OCI-LY1 (cell line): ENCODE results near the gene CDH13.

ENCODE experiments used
- H2AFZ ChIP-seq: fragments of 200-600 bp; sonication (generic), shearing (Covaris generic); 2 replicates; pipeline ENCODE4 v1.6.0; 2014; ENCODE audit warnings: antibody characterized with exemption, mild to moderate bottlenecking, low read length
- H3F3A ChIP-seq: fragments of 200-600 bp; sonication (generic), shearing (Covaris generic); 2 replicates; pipeline ENCODE4 v1.6.0; 2014; ENCODE audit warnings: mild to moderate bottlenecking, antibody characterized with exemption, low read length, moderate library complexity; ENCODE audit not compliant: insufficient read depth
- H3K27ac ChIP-seq: fragments of 200-600 bp; sonication (generic); 2 replicates; pipeline ENCODE4 v1.5.1; 2014; ENCODE audit warnings: low read length, mixed run types, mild to moderate bottlenecking, low read depth; ENCODE audit not compliant: poor library complexity, severe bottlenecking
- H3K27me3 ChIP-seq: fragments of 200-600 bp; sonication (generic); 2 replicates; pipeline ENCODE4 v1.6.0; 2014; ENCODE audit warnings: antibody characterized with exemption, mild to moderate bottlenecking, low read length, moderate library complexity; ENCODE audit not compliant: insufficient read depth
- H3K36me3 ChIP-seq: fragments of 200-600 bp; sonication (generic); 2 replicates; pipeline ENCODE4 v1.6.1; 2014; ENCODE audit warnings: mild to moderate bottlenecking, antibody characterized with exemption, low read length, moderate library complexity, mixed read lengths; ENCODE audit not compliant: insufficient read depth
- H3K4me1 ChIP-seq: fragments of 200-600 bp; sonication (generic); 2 replicates; pipeline ENCODE4 v1.5.1; 2014; ENCODE audit warnings: mild to moderate bottlenecking, low read length, moderate library complexity; ENCODE audit not compliant: insufficient read depth, severe bottlenecking
- H3K4me2 ChIP-seq: fragments of 200-600 bp; sonication (generic), shearing (Covaris generic); 2 replicates; pipeline ENCODE4 v1.6.1; 2014; ENCODE audit warnings: low read length
- H3K4me3 ChIP-seq: fragments of 200-600 bp; sonication (generic); 2 replicates; pipeline ENCODE4 v1.5.1; 2014; ENCODE audit warnings: low read length, low read depth, mild to moderate bottlenecking, mixed read lengths; ENCODE audit not compliant: poor library complexity, severe bottlenecking
- H3K79me2 ChIP-seq: fragments of 200-600 bp; shearing (Covaris generic); 2 replicates; pipeline ENCODE4 v1.6.1; 2016; ENCODE audit warnings: mixed run types, low read length, mixed read lengths; ENCODE audit not compliant: insufficient read depth
- H3K9ac ChIP-seq: fragments of 200-600 bp; sonication (generic), shearing (Covaris generic); 2 replicates; pipeline ENCODE4 v1.6.1; 2014; ENCODE audit warnings: mild to moderate bottlenecking, low read length, mixed read lengths
- H3K9me2 ChIP-seq: fragments of 200-600 bp; sonication (generic), shearing (Covaris generic); 2 replicates; pipeline ENCODE4 v1.6.1; 2014; ENCODE audit warnings: low read depth, mild to moderate bottlenecking, low read length, mixed read lengths
- H3K9me3 ChIP-seq: fragments of 200-600 bp; shearing (Covaris generic); 2 replicates; pipeline ENCODE4 v1.6.1; 2014; ENCODE audit warnings: low read length, mixed read lengths
- H4K20me1 ChIP-seq: fragments of 200-600 bp; sonication (generic), shearing (Covaris generic); 2 replicates; pipeline ENCODE4 v1.6.0; 2016; ENCODE audit warnings: mild to moderate bottlenecking, low read length; ENCODE audit not compliant: insufficient read depth
- CTCF ChIP-seq: fragments of 200-600 bp; sonication (generic), shearing (Covaris generic); IDR thresholded peaks from 2 replicates; pipeline ENCODE4 v1.5.1; 2017; ENCODE audit warnings: mild to moderate bottlenecking, antibody characterized with exemption, low read length, moderate library complexity, mixed read lengths
- EZH2 ChIP-seq: fragments of 200-600 bp; sonication (generic), shearing (Covaris generic); IDR thresholded peaks from 2 replicates; pipeline ENCODE4 v1.8.0; 2017; ENCODE audit warnings: borderline replicate concordance, mixed run types, mild to moderate bottlenecking, antibody characterized with exemption, low read length, moderate library complexity, mixed read lengths

Gene CDH13

DNA sequence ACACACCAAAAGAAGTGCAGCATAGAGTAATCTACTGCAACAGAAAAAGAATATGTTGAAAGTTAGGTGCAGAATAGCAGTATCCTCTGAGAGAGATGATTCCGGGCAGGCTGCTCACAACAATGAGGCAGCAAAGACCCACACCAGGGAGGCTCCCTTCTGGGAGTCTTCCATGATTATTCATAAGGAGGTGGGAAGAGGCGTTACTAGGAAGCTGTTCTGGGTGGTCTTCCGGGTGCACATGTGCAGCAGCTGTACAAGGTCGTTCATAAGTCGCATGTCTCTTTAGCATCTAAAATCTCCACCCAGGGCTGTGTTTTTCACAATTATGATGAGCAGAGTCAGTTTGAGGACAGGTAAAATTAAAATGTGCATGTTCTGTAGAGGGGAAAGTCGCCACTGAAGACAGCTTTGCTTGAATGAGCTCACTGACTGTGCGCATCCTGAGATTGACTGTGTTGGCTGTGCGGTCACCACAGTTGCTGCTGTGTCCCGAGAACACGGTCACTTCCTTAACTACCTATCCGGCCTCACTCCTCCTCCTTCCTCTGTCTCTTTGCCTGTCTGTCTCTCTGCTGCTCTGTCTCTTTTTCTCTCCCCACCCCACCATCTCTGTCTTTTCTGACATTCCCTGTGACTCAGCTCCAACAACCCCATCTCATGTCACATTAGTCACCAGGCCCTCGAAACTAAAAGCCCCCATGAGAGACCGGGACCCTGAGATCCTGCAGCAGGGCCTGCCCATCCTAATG lies 1055.5 kb downstream of the CDH13 start:
- Histone ChIP-seq H3K9ac (no peak overlapping the region), H3K4me3 (no peak overlapping the region), H3F3A (no peaks in the 10 kb centered on the region)

DNA sequence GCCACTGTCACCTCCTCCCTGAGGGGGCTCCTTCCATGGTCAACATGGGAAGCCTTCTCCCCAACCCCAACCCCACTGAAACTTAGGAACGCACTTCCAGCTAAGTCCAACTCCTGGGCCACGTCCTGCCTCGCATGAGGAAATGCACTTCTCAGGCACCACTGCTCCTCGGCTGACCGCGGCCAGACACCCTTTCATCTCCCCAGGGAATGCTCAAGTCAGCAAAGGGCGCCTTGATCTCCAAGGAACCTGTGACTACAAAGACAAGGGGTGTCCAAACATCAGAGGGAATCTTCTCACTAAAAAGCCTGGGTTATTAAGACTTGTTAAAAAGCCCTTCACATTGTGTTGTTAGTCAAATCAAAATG lies 1056.1 kb downstream of the CDH13 start:
- Histone ChIP-seq H3K27me3 (no peaks in the 10 kb centered on the region), H3K4me3 (no peak overlapping the region), H3K79me2 (no peaks in the 10 kb centered on the region), H3K9me2 (no peaks in the 10 kb centered on the region), H3K9ac (no peak overlapping the region), H3K27ac (no peak overlapping the region), H3K9me3 (no peaks in the 10 kb centered on the region), H3K4me2 (no peak overlapping the region), H3K4me1 (no peaks in the 10 kb centered on the region), H4K20me1 (no peaks in the 10 kb centered on the region), H3K36me3 (no peaks in the 10 kb centered on the region), H3F3A (no peaks in the 10 kb centered on the region), H2AFZ (no peak overlapping the region)
- no peak for TF ChIP-seq EZH2

More for the DNA sequence above, 1055.5 kb downstream of the CDH13 start:
- H3K79me2 ChIP-seq = no peaks in the 10 kb centered on the region
- H3K4me1 ChIP-seq = no peaks in the 10 kb centered on the region
- H3K9me3 ChIP-seq = no peaks in the 10 kb centered on the region
- no peaks in the 10 kb centered on the region for H3K9me2 ChIP-seq
- H3K27me3 ChIP-seq = no peaks in the 10 kb centered on the region
- H2AFZ ChIP-seq = no peak overlapping the region
- no peak overlapping the region for H3K27ac ChIP-seq
- TF ChIP-seq EZH2 (no peak), CTCF (no peak)
- no peaks in the 10 kb centered on the region for H4K20me1 ChIP-seq
- H3K36me3 ChIP-seq = no peaks in the 10 kb centered on the region
- no peak overlapping the region for H3K4me2 ChIP-seq

- Histone ChIP-seq H4K20me1 (no peaks in the 10 kb centered on the region), H3K27me3 (no peaks in the 10 kb centered on the region), H3K9ac (no peak overlapping the region), H3F3A (no peaks in the 10 kb centered on the region), H3K79me2 (no peaks in the 10 kb centered on the region), H3K36me3 (no peaks in the 10 kb centered on the region), H3K4me3 (no peak overlapping the region), H2AFZ (no peak overlapping the region), H3K4me2 (no peak overlapping the region), H3K4me1 (no peaks in the 10 kb centered on the region), H3K27ac (no peak overlapping the region), H3K9me2 (no peaks in the 10 kb centered on the region), H3K9me3 (no peaks in the 10 kb centered on the region)
- TF ChIP-seq CTCF (no peak), EZH2 (no peak)
Observed at GRCh38 chr16:83685615-83686165, 1058.9 kb downstream of the CDH13 start.

DNA sequence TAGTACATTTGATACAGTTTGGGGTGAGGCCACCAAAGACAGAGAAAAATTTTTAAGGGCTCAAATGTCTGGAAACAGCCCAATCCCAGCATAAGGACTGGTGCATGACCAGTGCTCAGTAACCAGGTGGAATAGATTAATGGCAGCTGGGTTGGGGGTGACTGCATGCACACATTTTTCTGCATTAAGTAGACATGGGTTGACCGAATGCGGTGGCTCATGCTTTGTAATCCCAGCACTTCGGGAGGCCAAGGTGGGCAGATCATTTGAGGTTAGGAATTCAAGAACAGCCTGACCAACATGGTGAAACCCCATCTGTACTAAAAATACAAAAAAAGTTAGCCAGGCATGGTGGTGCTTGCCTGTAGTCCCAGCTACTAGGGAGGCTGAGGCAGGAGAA lies 1060.0 kb downstream of the CDH13 start:
- Histone ChIP-seq H3K4me3 (no peak overlapping the region), H3K79me2 (no peaks in the 10 kb centered on the region), H3K9ac (no peak overlapping the region), H3K36me3 (no peaks in the 10 kb centered on the region), H2AFZ (no peak overlapping the region), H3K4me2 (no peak overlapping the region), H3K4me1 (no peaks in the 10 kb centered on the region), H3K9me3 (no peaks in the 10 kb centered on the region), H3K27me3 (no peaks in the 10 kb centered on the region), H3K9me2 (no peaks in the 10 kb centered on the region), H3F3A (no peaks in the 10 kb centered on the region), H3K27ac (no peak overlapping the region), H4K20me1 (no peaks in the 10 kb centered on the region)
- no peak for TF ChIP-seq EZH2
- TF ChIP-seq CTCF = no peak
